Measurements from ENCODE around the gene NMT1.

Gene NMT1

GRCh38 chr17:45018848-45019711, 42.0 kb upstream of the NMT1 start:
- peak; percentile 77 for DNase-seq (ENCODE audit: low spot score)
- in situ Hi-C loops (cut with MboI; ENCODE audit: low pct_unique_long_range_greater_than_20kb, low sequenced_read_pairs, unreplicated experiment): loop anchor here (10.0 kb wide), 1 partner anchor 94 kb away; no protein-coding TSS in a partner anchor
- peak; percentile 69 for TF ChIP-seq CTCF (IDR thresholded peaks at IDR 0.05; ENCODE audit: extremely low read depth, insufficient read depth, missing control alignments)

GRCh38 chr17:45020354-45021138, 40.6 kb upstream of the NMT1 start:
- in situ Hi-C loops (cut with MboI; ENCODE audit: low pct_unique_long_range_greater_than_20kb, low sequenced_read_pairs, unreplicated experiment): no loop called here
- DNase-seq (ENCODE audit: low spot score): no peak
- no peak for TF ChIP-seq CTCF (IDR thresholded peaks at IDR 0.05; ENCODE audit: extremely low read depth, insufficient read depth, missing control alignments)

- peak; percentile 88 for TF ChIP-seq CTCF (IDR thresholded peaks at IDR 0.05; ENCODE audit: extremely low read depth, insufficient read depth, missing control alignments)
- in situ Hi-C loops (cut with MboI; ENCODE audit: low pct_unique_long_range_greater_than_20kb, low sequenced_read_pairs, unreplicated experiment): no loop called here
- peak; percentile 93 for DNase-seq (ENCODE audit: low spot score)
These were observed 39.4 kb upstream of the NMT1 start for GRCh38 chr17:45021607-45022287.

DNA sequence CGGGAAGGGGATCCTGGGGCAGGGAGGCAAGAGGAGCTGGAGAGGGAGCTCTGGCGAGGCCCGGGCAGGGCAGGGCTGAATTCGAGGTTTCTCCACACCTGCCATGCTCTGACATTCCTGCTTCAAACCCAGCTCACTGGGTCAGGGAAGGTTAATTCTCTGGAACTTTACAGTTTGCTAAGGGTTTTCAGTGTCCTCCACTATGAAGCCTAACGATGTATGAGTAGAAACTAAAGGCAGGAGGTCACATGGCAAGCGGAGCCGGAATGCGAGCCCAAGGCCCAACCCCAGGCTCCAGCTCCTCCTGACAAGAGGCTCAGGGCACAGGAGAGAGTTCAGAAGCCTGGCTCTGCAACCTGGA, 38.8 kb upstream of the NMT1 start:
- no peak for DNase-seq (ENCODE audit: low spot score)
- in situ Hi-C loops (cut with MboI; ENCODE audit: low pct_unique_long_range_greater_than_20kb, low sequenced_read_pairs, unreplicated experiment): no loop called here
- TF ChIP-seq CTCF (IDR thresholded peaks at IDR 0.05; ENCODE audit: extremely low read depth, insufficient read depth, missing control alignments): no peak

DNA sequence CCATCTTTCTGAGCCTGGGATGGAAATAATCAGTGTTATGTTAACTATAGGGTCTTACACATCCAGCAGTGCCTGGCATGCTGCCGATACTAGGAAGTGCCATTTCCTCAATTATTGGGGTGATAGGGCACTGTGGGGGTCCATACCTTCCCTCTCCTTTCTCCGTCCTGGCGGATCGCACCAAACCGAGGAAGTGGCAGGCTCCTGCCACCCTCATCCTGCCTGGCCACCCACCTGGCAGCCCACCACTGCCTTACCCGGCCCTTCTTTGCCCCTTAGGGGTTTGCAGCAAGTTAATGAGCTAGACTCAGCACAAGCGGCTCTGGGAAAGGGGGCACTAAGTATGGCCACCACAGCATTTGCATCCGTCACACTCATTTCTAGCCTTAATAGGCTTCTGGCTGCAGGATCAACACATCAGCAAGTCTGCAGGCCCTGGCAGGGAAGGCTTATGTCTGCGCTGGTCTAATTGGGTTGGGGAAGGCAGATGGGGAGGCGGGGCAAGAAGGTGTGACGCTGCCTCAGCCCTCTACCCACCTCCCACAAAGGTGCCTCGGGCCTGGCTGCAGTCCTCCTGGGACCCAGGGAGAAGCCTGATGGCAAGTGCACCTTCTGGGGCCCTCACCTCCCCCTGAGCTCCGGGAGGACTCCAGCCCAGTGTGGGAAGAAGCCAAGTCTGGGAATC, 38.3 kb upstream of the NMT1 start:
- TF ChIP-seq CTCF (IDR thresholded peaks at IDR 0.05; ENCODE audit: extremely low read depth, insufficient read depth, missing control alignments): no peak
- in situ Hi-C loops (cut with MboI; ENCODE audit: low pct_unique_long_range_greater_than_20kb, low sequenced_read_pairs, unreplicated experiment): no loop called here
- DNase-seq (ENCODE audit: low spot score): no peak

DNA sequence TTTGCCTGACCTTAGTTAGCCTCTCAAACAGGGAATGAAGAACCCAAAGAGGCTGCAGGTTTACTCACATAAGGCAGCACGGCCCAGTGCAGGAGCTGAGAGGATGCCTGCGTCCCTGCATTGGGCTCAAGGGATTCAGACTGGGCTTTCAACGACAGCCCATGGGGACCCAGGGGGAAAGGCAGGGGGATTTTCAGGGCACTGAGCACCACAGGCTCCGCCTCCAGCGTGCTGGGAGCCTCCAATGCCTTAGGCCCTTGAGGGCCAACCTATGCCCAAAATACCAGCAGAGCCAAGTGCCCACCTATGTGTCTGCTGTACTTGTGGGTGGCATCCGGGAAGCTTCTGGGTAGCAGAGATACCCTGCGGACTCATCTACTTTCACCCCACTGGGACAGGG, 32.0 kb upstream of the NMT1 start:
- no peak for DNase-seq (ENCODE audit: low spot score)
- in situ Hi-C loops (cut with MboI; ENCODE audit: low pct_unique_long_range_greater_than_20kb, low sequenced_read_pairs, unreplicated experiment): no loop called here
- no peak for TF ChIP-seq CTCF (IDR thresholded peaks at IDR 0.05; ENCODE audit: extremely low read depth, insufficient read depth, missing control alignments)

Measured in GM13977 (cell line).